Measurements from ENCODE around the gene E4F1. TPM values are rescaled to one million over a fixed set of nuclear protein-coding genes. Genes with fewer than 3 reads are reported as not detected.
A peak's percentile ranks its signal among the peaks of the same experiment; 100 is the strongest.

E4F1 gene
- total and polyA plus RNA-seq, 9 of the 15 experiments (the other 6 are each of a cell fraction or from before 2014, with no cell fraction given) = 0.48 to 94.9 (median 20.4) TPM

DNA sequence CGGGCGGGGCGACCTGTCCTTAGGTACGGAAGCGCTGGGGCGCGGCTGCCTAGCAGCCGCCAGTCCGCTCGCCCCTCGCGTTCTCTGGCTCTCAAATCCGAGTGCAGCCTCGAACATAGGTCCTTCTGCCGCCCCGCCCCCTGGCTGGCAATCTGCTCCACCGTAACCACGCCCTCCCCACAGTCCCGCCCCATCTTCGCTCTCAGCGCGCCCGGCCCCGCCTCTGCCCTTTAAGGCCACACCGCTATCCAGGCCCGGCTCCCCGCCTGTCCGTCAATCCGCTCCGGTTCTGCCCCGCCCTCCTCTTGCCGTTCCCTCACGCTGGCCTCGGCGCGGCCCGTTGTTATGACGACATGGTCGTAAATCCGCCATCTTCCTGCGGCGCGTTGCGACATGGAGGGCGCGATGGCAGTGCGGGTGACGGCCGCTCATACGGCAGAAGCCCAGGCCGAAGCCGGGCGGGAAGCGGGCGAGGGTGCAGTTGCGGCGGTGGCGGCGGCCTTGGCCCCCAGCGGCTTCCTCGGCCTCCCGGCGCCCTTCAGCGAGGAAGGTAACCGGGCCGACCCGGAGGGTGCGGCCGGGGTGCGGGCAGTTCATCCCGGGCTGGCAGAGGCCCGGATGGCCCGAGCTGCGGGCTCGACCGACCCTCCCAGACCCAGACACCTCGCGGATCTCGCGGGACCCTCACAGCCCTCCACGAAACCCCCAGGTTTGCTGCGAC lies at the start of gene E4F1 (continued):
- TF ChIP-seq, protein P1, sequence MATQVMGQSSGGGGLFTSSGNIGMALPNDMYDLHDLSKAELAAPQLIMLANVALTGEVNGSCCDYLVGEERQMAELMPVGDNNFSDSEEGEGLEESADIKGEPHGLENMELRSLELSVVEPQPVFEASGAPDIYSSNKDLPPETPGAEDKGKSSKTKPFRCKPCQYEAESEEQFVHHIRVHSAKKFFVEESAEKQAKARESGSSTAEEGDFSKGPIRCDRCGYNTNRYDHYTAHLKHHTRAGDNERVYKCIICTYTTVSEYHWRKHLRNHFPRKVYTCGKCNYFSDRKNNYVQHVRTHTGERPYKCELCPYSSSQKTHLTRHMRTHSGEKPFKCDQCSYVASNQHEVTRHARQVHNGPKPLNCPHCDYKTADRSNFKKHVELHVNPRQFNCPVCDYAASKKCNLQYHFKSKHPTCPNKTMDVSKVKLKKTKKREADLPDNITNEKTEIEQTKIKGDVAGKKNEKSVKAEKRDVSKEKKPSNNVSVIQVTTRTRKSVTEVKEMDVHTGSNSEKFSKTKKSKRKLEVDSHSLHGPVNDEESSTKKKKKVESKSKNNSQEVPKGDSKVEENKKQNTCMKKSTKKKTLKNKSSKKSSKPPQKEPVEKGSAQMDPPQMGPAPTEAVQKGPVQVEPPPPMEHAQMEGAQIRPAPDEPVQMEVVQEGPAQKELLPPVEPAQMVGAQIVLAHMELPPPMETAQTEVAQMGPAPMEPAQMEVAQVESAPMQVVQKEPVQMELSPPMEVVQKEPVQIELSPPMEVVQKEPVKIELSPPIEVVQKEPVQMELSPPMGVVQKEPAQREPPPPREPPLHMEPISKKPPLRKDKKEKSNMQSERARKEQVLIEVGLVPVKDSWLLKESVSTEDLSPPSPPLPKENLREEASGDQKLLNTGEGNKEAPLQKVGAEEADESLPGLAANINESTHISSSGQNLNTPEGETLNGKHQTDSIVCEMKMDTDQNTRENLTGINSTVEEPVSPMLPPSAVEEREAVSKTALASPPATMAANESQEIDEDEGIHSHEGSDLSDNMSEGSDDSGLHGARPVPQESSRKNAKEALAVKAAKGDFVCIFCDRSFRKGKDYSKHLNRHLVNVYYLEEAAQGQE (IDR thresholded peaks at IDR 0.05; ENCODE audit: borderline replicate concordance) = no peak
- TF ChIP-seq, protein P1 (CRISPR knock-in tag; IDR thresholded peaks at IDR 0.05; ENCODE audit: low read depth) = no peak
- no peak for TF ChIP-seq KLF6 (CRISPR knock-in tag; IDR thresholded peaks at IDR 0.05; ENCODE audit: borderline replicate concordance)
- peak; percentile 82 for TF ChIP-seq CHD2 (IDR thresholded peaks at IDR 0.05; ENCODE audit: low read depth, low read length)
- TF ChIP-seq NR1H2 (CRISPR knock-in tag; IDR thresholded peaks at IDR 0.05) = no peak
- no peak for TF ChIP-seq MIER1 (IDR thresholded peaks at IDR 0.05; ENCODE audit: low read depth)
- no peak for TF ChIP-seq TEAD4 (IDR thresholded peaks at IDR 0.05; ENCODE audit: low read length)
- TF ChIP-seq TEAD4 (CRISPR knock-in tag; IDR thresholded peaks at IDR 0.05; ENCODE audit: borderline replicate concordance) = no peak
- TF ChIP-seq, protein P2, sequence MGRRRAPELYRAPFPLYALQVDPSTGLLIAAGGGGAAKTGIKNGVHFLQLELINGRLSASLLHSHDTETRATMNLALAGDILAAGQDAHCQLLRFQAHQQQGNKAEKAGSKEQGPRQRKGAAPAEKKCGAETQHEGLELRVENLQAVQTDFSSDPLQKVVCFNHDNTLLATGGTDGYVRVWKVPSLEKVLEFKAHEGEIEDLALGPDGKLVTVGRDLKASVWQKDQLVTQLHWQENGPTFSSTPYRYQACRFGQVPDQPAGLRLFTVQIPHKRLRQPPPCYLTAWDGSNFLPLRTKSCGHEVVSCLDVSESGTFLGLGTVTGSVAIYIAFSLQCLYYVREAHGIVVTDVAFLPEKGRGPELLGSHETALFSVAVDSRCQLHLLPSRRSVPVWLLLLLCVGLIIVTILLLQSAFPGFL (CRISPR knock-in tag; IDR thresholded peaks at IDR 0.05) = no peak
- TF ChIP-seq KAT2B (IDR thresholded peaks at IDR 0.05; ENCODE audit: low read depth, low read length) = no peak
- TF ChIP-seq, protein P3, sequence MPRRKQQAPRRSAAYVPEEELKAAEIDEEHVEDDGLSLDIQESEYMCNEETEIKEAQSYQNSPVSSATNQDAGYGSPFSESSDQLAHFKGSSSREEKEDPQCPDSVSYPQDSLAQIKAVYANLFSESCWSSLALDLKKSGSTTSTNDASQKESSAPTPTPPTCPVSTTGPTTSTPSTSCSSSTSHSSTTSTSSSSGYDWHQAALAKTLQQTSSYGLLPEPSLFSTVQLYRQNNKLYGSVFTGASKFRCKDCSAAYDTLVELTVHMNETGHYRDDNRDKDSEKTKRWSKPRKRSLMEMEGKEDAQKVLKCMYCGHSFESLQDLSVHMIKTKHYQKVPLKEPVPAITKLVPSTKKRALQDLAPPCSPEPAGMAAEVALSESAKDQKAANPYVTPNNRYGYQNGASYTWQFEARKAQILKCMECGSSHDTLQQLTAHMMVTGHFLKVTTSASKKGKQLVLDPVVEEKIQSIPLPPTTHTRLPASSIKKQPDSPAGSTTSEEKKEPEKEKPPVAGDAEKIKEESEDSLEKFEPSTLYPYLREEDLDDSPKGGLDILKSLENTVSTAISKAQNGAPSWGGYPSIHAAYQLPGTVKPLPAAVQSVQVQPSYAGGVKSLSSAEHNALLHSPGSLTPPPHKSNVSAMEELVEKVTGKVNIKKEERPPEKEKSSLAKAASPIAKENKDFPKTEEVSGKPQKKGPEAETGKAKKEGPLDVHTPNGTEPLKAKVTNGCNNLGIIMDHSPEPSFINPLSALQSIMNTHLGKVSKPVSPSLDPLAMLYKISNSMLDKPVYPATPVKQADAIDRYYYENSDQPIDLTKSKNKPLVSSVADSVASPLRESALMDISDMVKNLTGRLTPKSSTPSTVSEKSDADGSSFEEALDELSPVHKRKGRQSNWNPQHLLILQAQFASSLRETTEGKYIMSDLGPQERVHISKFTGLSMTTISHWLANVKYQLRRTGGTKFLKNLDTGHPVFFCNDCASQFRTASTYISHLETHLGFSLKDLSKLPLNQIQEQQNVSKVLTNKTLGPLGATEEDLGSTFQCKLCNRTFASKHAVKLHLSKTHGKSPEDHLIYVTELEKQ (CRISPR knock-in tag; IDR thresholded peaks at IDR 0.05) = no peak
- peak; percentile 12; the same call in 1 of the 2 replicates for TF ChIP-seq ZBTB17 (CRISPR knock-in tag; IDR thresholded peaks at IDR 0.05)
- TF ChIP-seq BCL6 (CRISPR knock-in tag; IDR thresholded peaks at IDR 0.05) = no peak
- TF ChIP-seq, protein P4, sequence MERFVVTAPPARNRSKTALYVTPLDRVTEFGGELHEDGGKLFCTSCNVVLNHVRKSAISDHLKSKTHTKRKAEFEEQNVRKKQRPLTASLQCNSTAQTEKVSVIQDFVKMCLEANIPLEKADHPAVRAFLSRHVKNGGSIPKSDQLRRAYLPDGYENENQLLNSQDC (CRISPR knock-in tag; IDR thresholded peaks at IDR 0.05) = no peak
- TF ChIP-seq NR2C1 (IDR thresholded peaks at IDR 0.05) = no peak
- no peak for TF ChIP-seq NR2C1 (tag; IDR thresholded peaks at IDR 0.05)
- TF ChIP-seq ZNF384 (IDR thresholded peaks at IDR 0.05; ENCODE audit: low read depth, low read length) = no peak

Measured in K562 (cell line).